ENCODE measurements around the gene UBA6.

Gene UBA6

DNA sequence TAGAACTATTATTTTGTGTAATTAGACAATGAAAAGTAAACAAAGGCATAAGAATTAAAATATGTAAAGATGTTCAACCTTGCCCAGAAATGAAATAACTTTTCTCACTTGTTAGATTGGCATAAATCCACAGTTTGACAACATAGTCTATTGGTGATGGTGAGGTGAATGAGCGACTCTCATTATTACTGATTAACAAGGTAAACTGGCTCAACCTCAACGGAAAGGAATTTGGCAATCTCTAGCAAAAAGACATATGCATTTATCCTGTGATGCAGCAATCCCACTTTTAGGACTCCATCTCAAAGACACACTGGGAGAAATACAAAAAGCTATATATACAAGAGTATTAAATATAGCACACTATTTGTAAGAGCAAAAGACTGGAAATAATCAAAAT, 22.3 kb downstream of the UBA6 start:
- TF ChIP-seq, protein P1, sequence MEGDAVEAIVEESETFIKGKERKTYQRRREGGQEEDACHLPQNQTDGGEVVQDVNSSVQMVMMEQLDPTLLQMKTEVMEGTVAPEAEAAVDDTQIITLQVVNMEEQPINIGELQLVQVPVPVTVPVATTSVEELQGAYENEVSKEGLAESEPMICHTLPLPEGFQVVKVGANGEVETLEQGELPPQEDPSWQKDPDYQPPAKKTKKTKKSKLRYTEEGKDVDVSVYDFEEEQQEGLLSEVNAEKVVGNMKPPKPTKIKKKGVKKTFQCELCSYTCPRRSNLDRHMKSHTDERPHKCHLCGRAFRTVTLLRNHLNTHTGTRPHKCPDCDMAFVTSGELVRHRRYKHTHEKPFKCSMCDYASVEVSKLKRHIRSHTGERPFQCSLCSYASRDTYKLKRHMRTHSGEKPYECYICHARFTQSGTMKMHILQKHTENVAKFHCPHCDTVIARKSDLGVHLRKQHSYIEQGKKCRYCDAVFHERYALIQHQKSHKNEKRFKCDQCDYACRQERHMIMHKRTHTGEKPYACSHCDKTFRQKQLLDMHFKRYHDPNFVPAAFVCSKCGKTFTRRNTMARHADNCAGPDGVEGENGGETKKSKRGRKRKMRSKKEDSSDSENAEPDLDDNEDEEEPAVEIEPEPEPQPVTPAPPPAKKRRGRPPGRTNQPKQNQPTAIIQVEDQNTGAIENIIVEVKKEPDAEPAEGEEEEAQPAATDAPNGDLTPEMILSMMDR (IDR thresholded peaks at IDR 0.05; ENCODE audit: insufficient read depth, low read depth, low read length, missing control alignments), result no peak
- no peak for DNase-seq (ENCODE audit: low read depth)
- H3K4me3 ChIP-seq (ENCODE audit: low read depth, low read length), result no peak overlapping the region

DNA sequence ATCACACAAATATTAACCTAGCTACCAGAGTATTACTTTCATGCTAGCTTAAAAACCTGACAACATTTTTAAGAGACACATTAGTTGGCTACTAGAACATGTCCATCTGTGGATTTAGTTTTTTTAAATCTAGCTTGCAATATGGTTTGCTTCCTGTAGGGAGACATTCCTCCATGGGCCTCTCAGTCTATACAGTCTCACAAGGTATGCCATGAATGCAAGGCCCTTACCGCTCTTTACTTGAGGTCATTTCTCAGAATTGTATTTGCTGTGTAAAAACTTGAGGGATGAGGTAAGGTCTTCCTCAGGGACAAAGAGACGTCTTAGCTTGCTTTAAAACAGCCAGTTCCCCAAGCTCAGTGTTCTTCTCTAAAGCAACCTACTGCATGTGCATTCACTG, 26.9 kb downstream of the UBA6 start:
- no peak overlapping the region for H3K4me3 ChIP-seq (ENCODE audit: low read depth, low read length)
- TF ChIP-seq, protein P1 (IDR thresholded peaks at IDR 0.05; ENCODE audit: insufficient read depth, low read depth, low read length, missing control alignments), result no peak
- no peak for DNase-seq (ENCODE audit: low read depth)

GRCh38 chr4:67668315-67668714, 32.6 kb downstream of the UBA6 start:
- no peak for DNase-seq (ENCODE audit: low read depth)
- TF ChIP-seq, protein P1 (IDR thresholded peaks at IDR 0.05; ENCODE audit: insufficient read depth, low read depth, low read length, missing control alignments), result no peak
- H3K4me3 ChIP-seq (ENCODE audit: low read depth, low read length), result no peak overlapping the region

- H3K4me3 ChIP-seq (ENCODE audit: low read depth, low read length), result no peak overlapping the region
- no peak for DNase-seq (ENCODE audit: low read depth)
- TF ChIP-seq, protein P1 (IDR thresholded peaks at IDR 0.05; ENCODE audit: insufficient read depth, low read depth, low read length, missing control alignments), result no peak
These were observed 40.5 kb downstream of the UBA6 start for GRCh38 chr4:67660418-67660817.

- H3K4me3 ChIP-seq (ENCODE audit: low read depth, low read length), result no peak overlapping the region
- no peak for DNase-seq (ENCODE audit: low read depth)
- TF ChIP-seq, protein P1 (IDR thresholded peaks at IDR 0.05; ENCODE audit: insufficient read depth, low read depth, low read length, missing control alignments), result no peak
These were observed 41.9 kb downstream of the UBA6 start for GRCh38 chr4:67659065-67659464.

DNA sequence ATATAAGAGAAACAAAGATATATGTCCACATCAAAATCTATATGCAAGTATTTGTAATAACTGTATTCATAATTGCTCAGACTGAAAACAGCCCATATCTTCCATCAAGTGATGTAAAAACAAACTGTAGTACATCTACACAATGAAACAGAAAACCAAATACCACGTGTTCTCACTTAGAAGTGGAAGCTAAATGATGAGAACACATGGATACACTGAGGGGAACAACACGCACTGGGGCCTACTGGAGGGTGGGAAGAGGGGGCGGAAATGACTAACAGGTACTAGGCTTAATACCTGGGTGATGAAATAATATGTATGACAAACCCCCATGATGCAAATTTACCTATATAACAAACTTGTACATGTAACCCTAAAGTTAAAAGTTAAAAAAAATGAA, 42.7 kb downstream of the UBA6 start:
- TF ChIP-seq, protein P1 (IDR thresholded peaks at IDR 0.05; ENCODE audit: insufficient read depth, low read depth, low read length, missing control alignments), result no peak

GRCh38 chr4:67651536-67651935, 49.4 kb downstream of the UBA6 start:
- no peak overlapping the region for H3K4me3 ChIP-seq (ENCODE audit: low read depth, low read length)
- DNase-seq (ENCODE audit: low read depth), result no peak
- TF ChIP-seq, protein P1 (IDR thresholded peaks at IDR 0.05; ENCODE audit: insufficient read depth, low read depth, low read length, missing control alignments), result no peak

More for the DNA sequence above, 42.7 kb downstream of the UBA6 start:
- no peak overlapping the region for H3K4me3 ChIP-seq (ENCODE audit: low read depth, low read length)
- DNase-seq (ENCODE audit: low read depth), result no peak

All from GM12865 (cell line).